Fibroblast of lung (primary cell): ENCODE results near the gene HSF2BP. TPM values are rescaled to one million over a fixed set of nuclear protein-coding genes. Genes with fewer than 3 reads are reported as not detected.

ENCODE experiments used
- DNase-seq, 2 donors: peaks; one replicate each; pipeline versions ENCODE4 v3.0.0 to v3.0.0-alpha.2; 2010; ENCODE audit warnings: low read depth in 2 of 2
- H2AFZ ChIP-seq: 2 replicates; pipeline ENCODE4 v1.5.1; 2012; ENCODE audit warnings: low read length, control low read depth, inconsistent platforms
- H3K27ac ChIP-seq: 2 replicates; pipeline ENCODE4 v1.5.1; 2011; ENCODE audit warnings: low read length, control low read depth; ENCODE audit not compliant: insufficient read depth
- H3K27me3 ChIP-seq: 2 replicates; pipeline ENCODE4 v1.5.1; 2011; ENCODE audit warnings: mild to moderate bottlenecking, low read length; ENCODE audit not compliant: control insufficient read depth, insufficient read depth
- H3K36me3 ChIP-seq: 2 replicates; pipeline ENCODE4 v1.5.1; 2011; ENCODE audit warnings: low read length; ENCODE audit not compliant: control insufficient read depth, insufficient read depth
- H3K4me1 ChIP-seq: 2 replicates; pipeline ENCODE4 v1.5.1; 2011; ENCODE audit warnings: low read length; ENCODE audit not compliant: control insufficient read depth, insufficient read depth; ENCODE audit errors: extremely low read depth
- H3K4me2 ChIP-seq: 2 replicates; pipeline ENCODE4 v1.5.1; 2011; ENCODE audit warnings: low read length, control low read depth; ENCODE audit not compliant: insufficient read depth; ENCODE audit errors: extremely low read depth
- H3K4me3 ChIP-seq, 4 experiments: fragments of 200-600 bp in 1 of 4; sonication (generic) in 1 of 4; replicated peaks in 1 of 4; 2 replicates each; pipeline ENCODE4 v1.5.1; 2011 to 2016; ENCODE audit warnings: low read length in 4 of 4, low read depth in 3 of 4, mild to moderate bottlenecking in 3 of 4, control low read depth in 2 of 4, inconsistent platforms in 1 of 4, mixed read lengths in 1 of 4; ENCODE audit not compliant: insufficient read depth in 1 of 4; ENCODE audit errors: control extremely low read depth in 1 of 4
- H3K79me2 ChIP-seq: 2 replicates; pipeline ENCODE4 v1.5.1; 2012; ENCODE audit warnings: mild to moderate bottlenecking, low read length, inconsistent platforms; ENCODE audit not compliant: control insufficient read depth, insufficient read depth
- H3K9ac ChIP-seq: 2 replicates; pipeline ENCODE4 v1.5.1; 2011; ENCODE audit warnings: mild to moderate bottlenecking, low read length, control low read depth; ENCODE audit not compliant: insufficient read depth
- H3K9me3 ChIP-seq: 2 replicates; pipeline ENCODE4 v1.5.1; 2012; ENCODE audit warnings: low read depth, low read length; ENCODE audit not compliant: control insufficient read depth, insufficient read depth
- H4K20me1 ChIP-seq: 2 replicates; pipeline ENCODE4 v1.5.1; 2011; ENCODE audit warnings: low read length; ENCODE audit not compliant: control insufficient read depth, insufficient read depth; ENCODE audit errors: extremely low read depth
- CTCF ChIP-seq, 2 donors: IDR thresholded peaks in 1 of 2; conservative IDR thresholded peaks in 1 of 2; 1 replicate in 1 of 2; 2 replicates in 1 of 2; pipeline ENCODE4 v1.5.1; 2011 to 2012; ENCODE audit warnings: low read length in 2 of 2, control low read depth in 1 of 2, inconsistent platforms in 1 of 2, low read depth in 1 of 2, mild to moderate bottlenecking in 1 of 2
- EZH2 ChIP-seq: IDR thresholded peaks from 2 replicates; pipeline ENCODE4 v1.5.1; 2012; ENCODE audit warnings: low read length, control low read depth, mild to moderate bottlenecking; ENCODE audit errors: missing control alignments
- polyA plus RNA-seq, 2 donors: library from polyadenylated mRNA; depleted of rRNA in 1 of 2; stranded (reverse) in 1 of 2; unstranded in 1 of 2; fragments of >200 nt; gene quantifications; 2 replicates each; pipeline ENCODE4 v1.2.1, GENCODE V29; 2011 to 2012; ENCODE audit warnings: missing spikeins in 1 of 2
- total RNA-seq: library from RNA; depleted of rRNA; stranded (reverse); fragments of >200 nt; gene quantifications from 2 replicates; pipeline ENCODE4 v1.2.1, GENCODE V29; 2014

Gene HSF2BP
- total and polyA plus RNA-seq, 2 donors (not counting 1 experiment from before 2014, with no cell fraction given): 0.70 to 1.2 TPM

- H4K20me1 ChIP-seq: no peaks in the 10 kb centered on the region
- H3K4me2 ChIP-seq: no peak overlapping the region
- no peak overlapping the region for H3K4me3 ChIP-seq
- DNase-seq: peak; percentile 73 to 86
- H3K9ac ChIP-seq: no peak overlapping the region
- H3K79me2 ChIP-seq: no peaks in the 10 kb centered on the region
- peak overlapping the region; percentile 11 for H3K27ac ChIP-seq
- H2AFZ ChIP-seq: no peak overlapping the region
- peaks cover 28% of the 10 kb centered on the region for H3K4me1 ChIP-seq
- TF ChIP-seq EZH2 (no peak), CTCF (conservative IDR thresholded peaks at IDR 0.05 in 1 of 2, IDR thresholded peaks at IDR 0.05 in 1 of 2; ENCODE audit: low read depth in 1 of 2, low read length in 2 of 2) (no peak)
- no peaks in the 10 kb centered on the region for H3K9me3 ChIP-seq
- no peaks in the 10 kb centered on the region for H3K27me3 ChIP-seq
- H3K36me3 ChIP-seq: no peaks in the 10 kb centered on the region
These were observed 60.7 kb downstream of the HSF2BP start for GRCh38 chr21:43598416-43599120.

- no peaks in the 10 kb centered on the region for H4K20me1 ChIP-seq
- H3K27me3 ChIP-seq: no peaks in the 10 kb centered on the region
- H3K9me3 ChIP-seq: no peaks in the 10 kb centered on the region
- H3K79me2 ChIP-seq: no peaks in the 10 kb centered on the region
- TF ChIP-seq CTCF (conservative IDR thresholded peaks at IDR 0.05 in 1 of 2, IDR thresholded peaks at IDR 0.05 in 1 of 2; ENCODE audit: low read depth in 1 of 2, low read length in 2 of 2) (no peak), EZH2 (no peak)
- no peak overlapping the region for H3K9ac ChIP-seq
- peaks cover 26% of the 10 kb centered on the region for H3K4me1 ChIP-seq
- no peak overlapping the region for H2AFZ ChIP-seq
- H3K27ac ChIP-seq: no peak overlapping the region
- H3K36me3 ChIP-seq: no peaks in the 10 kb centered on the region
- H3K4me2 ChIP-seq: no peak overlapping the region
- no peak for DNase-seq
- no peak overlapping the region for H3K4me3 ChIP-seq
These were observed 61.6 kb downstream of the HSF2BP start for GRCh38 chr21:43597540-43598250.

DNA sequence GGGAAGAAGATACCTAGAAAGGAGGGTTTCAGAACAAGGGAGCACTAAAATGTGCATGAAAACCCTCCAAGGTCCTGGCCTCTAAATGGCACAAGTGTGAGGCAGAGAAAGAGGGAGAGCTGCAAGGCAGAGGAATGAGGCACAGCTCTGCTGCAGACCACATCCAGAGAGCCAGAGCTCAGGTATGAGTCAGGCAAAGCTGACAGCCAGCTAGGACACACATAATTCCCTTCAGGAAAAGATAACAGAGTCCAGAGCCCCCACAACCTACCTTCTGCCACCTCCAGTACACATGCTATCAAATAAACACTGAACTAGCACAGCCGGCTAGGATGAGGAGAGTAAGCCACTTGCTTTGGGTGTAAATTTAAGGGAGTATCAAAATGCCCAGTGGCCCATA lies 62.2 kb downstream of the HSF2BP start:
- TF ChIP-seq CTCF (conservative IDR thresholded peaks at IDR 0.05 in 1 of 2, IDR thresholded peaks at IDR 0.05 in 1 of 2; ENCODE audit: low read depth in 1 of 2, low read length in 2 of 2) (no peak), EZH2 (no peak)
- Histone ChIP-seq H3K9me3 (no peaks in the 10 kb centered on the region), H3K27ac (no peak overlapping the region), H3K9ac (no peak overlapping the region), H3K4me3 (no peak overlapping the region), H3K27me3 (no peaks in the 10 kb centered on the region), H3K36me3 (no peaks in the 10 kb centered on the region), H3K79me2 (no peaks in the 10 kb centered on the region), H4K20me1 (no peaks in the 10 kb centered on the region), H3K4me1 (peaks cover 26% of the 10 kb centered on the region), H3K4me2 (no peak overlapping the region), H2AFZ (no peak overlapping the region)
- DNase-seq: peak; percentile 43 to 95
